T-helper 1 cell (primary cell): Measurements from ENCODE around the gene NDST4.

Source experiments
- DNase-seq, 5 donors: peaks; one replicate each; pipeline ENCODE4 v3.0.0-alpha.2; 2012 to 2020

Gene NDST4

GRCh38 chr4:114782415-114783214, 330.8 kb downstream of the NDST4 start:
- DNase-seq, result no peak

GRCh38 chr4:114780205-114780604, 333.2 kb downstream of the NDST4 start:
- no peak for DNase-seq
